Gastrocnemius medialis (tissue), 4 donors: ENCODE results near the gene SLC16A10.

Experiments used
- CTCF ChIP-seq, 5 experiments: fragments of 450-650 bp in 3 of 5; fragments of 200-600 bp in 2 of 5; sonication (generic) in 2 of 5; IDR thresholded peaks in 4 of 5; conservative IDR thresholded peaks in 1 of 5; 1 replicate in 4 of 5; 2 replicates in 1 of 5; pipeline ENCODE4 v1.5.1; 2016 to 2019; ENCODE audit warnings: antibody characterized with exemption in 5 of 5, mild to moderate bottlenecking in 3 of 5, moderate library complexity in 3 of 5
- POLR2A ChIP-seq, 2 donors: fragments of 450-650 bp; IDR thresholded peaks; one replicate each; pipeline ENCODE4 v1.6.1; 2017; ENCODE audit warnings: antibody characterized with exemption in 2 of 2, mild to moderate bottlenecking in 2 of 2, moderate library complexity in 2 of 2

GRCh38 chr6:111195656-111196055 lies 108.4 kb downstream of the SLC16A10 start:
- TF ChIP-seq CTCF (IDR thresholded peaks at IDR 0.05 in 4 of 5, conservative IDR thresholded peaks at IDR 0.05 in 1 of 5), result no peak
- TF ChIP-seq POLR2A (IDR thresholded peaks at IDR 0.05), result no peak
